GM19351 (cell line): ENCODE data around the gene GAS1.

ENCODE experiments used
- ATAC-seq: cut with Tn5 transposase; IDR thresholded peaks from one replicate; pipeline ENCODE4 v1.9.1; 2021; ENCODE audit warnings: mild to moderate bottlenecking, moderate library complexity; ENCODE audit not compliant: unreplicated experiment

GAS1 gene

GRCh38 chr9:86926145-86926544, 21.2 kb downstream of the GAS1 start:
- no peak for ATAC-seq

DNA sequence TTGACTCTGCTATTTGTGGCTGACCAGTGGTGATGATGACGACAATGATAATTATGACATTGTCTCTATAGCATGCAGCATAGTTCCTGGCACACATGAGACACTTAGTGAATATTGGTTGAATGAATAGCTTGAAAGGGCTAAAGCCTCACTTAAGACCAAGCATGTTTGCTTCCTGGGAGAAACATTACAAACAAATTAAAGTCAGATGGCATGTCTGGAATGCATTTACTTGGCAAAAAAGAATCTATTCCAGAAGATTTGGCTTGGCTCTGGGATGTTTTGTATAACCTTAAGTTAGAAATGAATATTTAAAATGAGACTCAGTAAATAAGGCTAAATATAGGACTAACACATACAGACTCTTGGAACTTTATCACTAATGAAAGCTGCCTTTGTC, 21.6 kb downstream of the GAS1 start:
- no peak for ATAC-seq

DNA sequence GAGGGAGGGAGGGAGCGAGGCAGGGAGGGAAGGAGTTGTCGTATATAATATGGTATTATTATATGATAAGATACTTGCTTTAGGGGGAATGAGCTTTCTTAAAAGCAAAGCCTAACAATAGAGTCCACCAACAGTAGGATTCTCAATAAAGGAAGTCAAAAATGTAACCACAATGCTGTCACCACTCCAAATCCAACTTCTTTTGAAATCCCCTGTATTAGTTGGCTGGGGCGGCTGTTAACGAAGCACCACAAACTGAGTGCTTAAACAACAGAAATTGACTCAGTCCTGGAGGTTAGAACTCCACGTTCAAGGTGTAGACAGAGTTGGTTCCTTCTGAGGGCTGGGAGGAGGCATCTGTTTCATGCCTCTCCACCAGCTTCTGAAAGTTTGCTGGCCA, 23.1 kb downstream of the GAS1 start:
- no peak for ATAC-seq

- no peak for ATAC-seq
Observed at GRCh38 chr9:86921151-86921923, 26.0 kb downstream of the GAS1 start.

GRCh38 chr9:86918556-86918955, 28.8 kb downstream of the GAS1 start:
- ATAC-seq, result no peak

DNA sequence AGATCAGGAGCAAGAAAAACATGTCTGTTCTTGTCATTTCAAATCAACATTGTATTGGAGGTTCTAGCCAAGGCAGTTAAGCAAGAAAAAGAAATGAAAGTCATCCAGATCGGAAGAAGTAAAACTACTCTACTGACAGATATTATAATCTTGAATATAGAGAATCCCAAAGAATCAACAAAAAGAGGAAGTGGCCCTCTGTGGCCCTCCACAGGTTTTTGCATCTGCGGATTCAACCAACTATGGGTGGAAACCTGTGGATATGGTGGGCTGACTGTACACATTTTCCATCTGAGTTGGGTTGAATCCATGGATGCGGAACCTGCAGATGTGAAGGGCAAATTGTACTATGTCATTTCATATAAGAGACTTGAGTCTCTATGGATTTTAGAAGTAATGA, 35.1 kb downstream of the GAS1 start:
- ATAC-seq, result no peak

GRCh38 chr9:86909388-86909787, 37.9 kb downstream of the GAS1 start:
- ATAC-seq, result no peak

DNA sequence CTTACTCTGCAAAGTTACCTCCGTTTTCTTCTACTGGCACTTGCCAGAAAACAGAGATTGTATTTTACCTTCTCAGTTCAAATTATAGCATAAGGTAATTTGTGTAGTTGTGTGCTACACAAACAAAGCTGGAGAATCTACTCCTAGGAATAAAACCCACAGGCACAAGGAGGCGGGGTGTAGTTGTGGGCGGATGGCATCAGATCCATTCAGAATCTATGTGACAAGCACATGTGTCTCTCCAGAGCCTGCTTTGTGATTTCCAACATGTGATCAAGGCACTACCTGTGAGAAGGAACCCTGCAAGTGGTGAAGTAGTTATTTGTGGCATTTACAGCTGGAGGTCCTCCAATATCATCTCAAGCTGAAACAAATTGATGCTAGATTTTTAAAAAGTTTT, 39.0 kb downstream of the GAS1 start:
- no peak for ATAC-seq

- no peak for ATAC-seq
Observed at GRCh38 chr9:86907346-86907745, 40.0 kb downstream of the GAS1 start.

DNA sequence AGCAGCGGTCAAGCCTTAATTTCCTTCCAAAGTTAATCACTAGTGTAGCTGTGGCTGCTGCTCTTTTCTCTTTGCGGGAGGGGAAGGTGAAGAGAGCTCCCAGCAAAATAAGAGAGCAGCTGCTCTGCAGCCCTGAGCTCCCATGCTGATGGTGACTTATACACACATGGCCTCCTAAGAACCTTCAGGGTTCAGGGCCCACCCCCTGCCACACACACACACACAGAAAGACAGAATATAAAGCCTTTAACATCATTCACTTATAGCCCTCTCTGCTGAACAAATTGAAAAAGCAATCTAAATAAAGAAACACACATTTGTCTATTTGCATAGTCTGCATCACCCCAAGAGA, 43.6 kb downstream of the GAS1 start:
- no peak for ATAC-seq

- no peak for ATAC-seq
Observed at GRCh38 chr9:86902991-86903733, 44.1 kb downstream of the GAS1 start.

GRCh38 chr9:86902586-86902985, 44.7 kb downstream of the GAS1 start:
- no peak for ATAC-seq

DNA sequence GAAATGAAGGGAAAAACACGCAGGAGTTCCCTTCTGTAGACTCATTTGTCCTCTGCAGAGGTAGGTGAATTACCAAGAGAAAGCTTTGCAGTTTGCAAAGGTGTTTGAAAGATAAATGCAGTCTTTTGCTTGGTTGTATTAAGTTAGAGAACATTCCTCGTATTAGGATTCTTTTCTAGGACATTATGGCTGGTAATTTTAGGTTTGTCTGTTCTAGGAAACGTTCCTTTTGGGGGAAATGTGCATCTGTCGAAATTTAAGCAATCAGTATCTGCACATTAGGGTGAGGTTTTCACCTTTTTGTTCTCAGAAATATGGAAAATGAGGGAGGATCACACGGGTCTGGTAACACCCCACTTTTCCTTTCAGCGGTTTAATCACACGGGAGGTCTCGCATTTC, 45.1 kb downstream of the GAS1 start:
- no peak for ATAC-seq

- no peak for ATAC-seq
Observed at GRCh38 chr9:86901511-86901910, 45.8 kb downstream of the GAS1 start.
